Medulla oblongata (tissue), 1 donor: ENCODE measurements around the gene FAM131C.
A peak's percentile ranks its signal among the peaks of the same experiment; 100 is the strongest.

Experiments used
- DNase-seq: peaks from one replicate; pipeline ENCODE4 v3.0.0-alpha.2; 2015; ENCODE audit errors: extremely low spot score

Gene FAM131C

DNA sequence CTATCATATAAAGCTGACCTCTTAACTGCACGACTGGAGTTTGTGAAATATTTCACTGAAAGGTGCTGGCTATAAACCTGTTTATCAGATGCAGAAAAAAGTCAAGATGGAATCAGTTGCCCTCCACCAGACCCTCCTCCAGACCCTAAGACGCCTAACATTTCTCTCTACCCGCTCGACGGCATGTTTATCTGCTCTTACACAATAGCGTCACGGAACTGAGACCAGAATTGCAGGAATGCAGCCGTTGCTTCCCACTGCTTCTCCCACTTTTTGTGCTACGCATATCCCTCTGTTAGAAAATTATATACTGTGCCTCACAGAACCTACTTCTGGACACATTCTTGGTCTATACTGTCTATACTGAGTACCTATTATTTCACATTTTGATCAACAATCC is 28.2 kb upstream of the FAM131C start:
- no peak for DNase-seq

DNA sequence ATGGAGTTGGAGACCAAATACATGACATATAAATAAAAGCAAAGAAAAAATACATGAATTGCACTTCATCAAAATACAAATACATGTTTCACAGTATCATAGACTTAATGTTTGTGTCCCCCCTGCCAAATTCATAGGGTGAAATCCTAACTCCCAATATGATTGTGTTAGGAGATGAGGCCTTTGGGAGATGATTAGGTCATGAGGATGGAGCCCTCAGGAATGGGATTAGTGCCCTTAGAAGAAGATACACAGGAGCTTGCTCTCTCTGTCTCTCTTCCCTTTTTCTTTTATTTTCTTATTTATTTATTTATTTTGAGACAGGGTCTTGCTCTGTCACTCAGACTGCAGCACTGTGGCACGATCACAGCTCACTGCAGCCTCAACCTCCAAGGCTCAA is 26.0 kb upstream of the FAM131C start:
- no peak for DNase-seq

DNA sequence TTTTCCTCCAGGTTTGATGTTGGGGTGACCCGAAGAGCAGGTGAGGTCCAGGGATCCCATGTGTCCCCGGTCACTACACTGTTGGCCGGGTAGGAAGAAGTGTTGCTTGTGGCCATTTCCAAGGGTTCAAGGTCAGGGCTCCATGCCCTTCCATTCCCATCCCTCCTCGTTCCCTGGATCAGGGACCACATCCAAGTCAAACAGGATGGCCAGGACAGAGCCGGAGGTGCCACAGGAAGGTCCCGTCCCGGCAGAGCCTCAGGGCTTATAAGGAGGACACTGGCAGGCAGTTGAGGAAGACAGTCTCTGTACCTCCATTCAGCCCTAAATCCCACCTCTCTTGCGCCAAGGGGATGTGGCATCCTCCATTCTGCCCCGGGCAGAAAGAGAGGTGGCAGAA is 22.0 kb upstream of the FAM131C start:
- no peak for DNase-seq

DNA sequence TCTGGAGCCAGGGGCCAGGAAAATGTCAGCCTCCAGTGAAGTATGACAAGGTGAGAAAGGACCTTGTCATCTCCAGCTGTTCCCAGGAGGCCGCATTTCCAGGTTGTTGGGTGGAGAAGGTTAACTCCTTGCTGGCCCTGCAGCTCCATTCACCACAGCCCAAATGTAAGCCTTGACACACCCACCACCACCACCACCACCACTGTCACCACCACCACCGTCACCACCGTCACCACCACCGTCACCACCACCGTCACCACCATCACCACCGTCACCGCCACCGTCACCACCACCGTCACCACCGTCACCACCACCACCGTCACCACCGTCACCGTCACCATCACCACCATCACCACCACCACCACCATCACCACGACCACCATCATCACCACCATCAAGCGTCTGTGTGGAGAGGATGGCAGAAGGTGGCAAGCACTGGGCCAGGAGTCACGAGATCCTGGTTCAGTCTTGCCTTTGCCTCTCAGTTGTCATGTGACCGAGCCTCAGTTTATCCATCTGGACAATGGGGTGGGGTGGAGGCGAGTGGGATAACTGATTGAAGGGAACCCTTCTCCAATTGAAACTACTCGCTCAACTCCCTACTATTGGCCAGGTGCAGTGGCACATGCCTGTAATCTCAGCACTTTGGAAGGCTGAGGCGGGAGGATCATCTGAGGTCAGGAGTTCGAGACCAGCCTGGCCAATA is 21.2 kb upstream of the FAM131C start:
- no peak for DNase-seq

DNA sequence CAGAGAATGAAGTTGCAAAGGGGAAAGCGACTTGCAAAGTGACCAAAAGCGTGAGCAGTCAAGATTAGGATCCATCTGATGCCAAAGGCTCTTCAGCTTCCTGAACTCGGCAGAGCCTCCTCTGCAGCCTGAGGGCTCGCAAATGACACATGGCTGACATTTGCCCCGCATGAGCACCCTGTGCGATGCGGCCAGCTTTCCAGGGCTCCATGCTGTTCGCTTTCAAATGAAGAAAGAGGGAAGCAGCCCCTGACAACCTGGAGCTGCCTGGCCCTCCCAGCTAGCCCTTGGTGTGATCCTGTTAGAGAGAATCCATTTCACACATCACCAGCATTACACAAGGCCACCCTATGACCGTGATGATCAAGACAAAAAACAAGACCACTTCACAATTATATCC is 20.2 kb upstream of the FAM131C start:
- DNase-seq, result no peak

DNA sequence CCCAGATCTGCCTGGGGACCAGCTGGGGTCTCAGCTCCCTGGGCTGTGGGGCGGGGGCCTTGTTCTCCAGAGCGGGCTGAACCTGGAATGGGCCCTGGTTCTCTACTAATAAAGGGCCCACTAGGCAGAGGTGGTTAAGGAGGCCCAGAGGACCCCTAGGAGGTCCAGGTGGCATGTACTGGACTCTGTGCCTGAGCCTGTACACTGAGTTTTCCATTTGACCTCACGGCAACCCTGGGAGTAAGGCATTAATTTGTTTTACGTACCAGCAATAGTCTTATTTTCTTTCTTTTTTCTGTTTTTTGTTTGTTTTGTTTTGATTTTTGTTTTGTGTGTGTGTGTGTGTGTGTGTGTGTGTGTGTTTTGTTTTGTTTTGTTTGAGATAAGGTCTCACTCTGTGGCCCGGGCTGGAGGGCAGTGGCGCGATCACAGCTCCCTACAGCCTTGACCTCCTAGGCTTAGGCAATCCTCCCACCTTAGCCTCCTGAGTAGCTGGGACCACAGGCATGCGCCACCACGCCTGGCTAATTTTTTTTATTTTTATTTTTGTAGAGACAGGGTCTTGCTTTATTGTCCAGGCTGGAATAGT is 19.6 kb upstream of the FAM131C start:
- no peak for DNase-seq

DNA sequence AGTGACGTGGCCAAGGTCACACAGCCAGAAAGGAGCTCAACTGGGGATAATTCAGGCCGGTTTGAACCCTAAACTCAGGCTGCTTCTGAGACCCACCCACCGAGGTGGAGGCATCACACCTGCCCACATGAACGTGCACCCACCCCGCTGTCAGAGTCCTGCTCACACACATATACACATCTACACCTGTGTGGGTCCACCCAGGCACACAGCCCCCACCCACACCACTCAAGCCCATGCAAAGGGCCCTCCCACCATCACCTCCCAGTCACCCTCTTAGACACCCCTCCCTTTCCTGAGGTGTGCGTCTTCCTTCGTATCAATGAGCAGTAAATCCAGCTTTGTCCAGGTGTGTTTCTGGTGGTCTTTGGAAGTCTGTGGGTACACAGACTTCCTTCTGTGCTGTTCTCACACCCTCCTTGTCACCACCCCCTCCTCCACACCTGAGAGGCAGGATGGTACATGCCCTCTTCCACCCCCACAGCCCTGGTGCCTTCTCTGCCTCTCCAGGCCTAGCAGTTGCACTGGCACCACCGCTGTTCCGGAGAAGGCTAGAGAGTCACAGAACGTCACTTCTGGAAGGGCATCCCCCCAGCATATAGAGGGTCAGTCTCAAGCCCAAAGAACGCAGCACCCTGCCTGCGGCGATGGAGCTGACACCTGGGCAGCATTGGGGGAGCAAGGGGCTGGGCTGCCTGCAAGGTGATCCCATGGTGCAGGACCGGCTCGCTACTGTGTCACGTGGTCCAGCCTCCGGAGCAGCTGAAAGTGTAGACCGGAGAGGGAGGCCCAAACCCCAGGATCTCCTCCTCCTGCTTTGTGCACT is 18.9 kb upstream of the FAM131C start:
- DNase-seq, result no peak

DNA sequence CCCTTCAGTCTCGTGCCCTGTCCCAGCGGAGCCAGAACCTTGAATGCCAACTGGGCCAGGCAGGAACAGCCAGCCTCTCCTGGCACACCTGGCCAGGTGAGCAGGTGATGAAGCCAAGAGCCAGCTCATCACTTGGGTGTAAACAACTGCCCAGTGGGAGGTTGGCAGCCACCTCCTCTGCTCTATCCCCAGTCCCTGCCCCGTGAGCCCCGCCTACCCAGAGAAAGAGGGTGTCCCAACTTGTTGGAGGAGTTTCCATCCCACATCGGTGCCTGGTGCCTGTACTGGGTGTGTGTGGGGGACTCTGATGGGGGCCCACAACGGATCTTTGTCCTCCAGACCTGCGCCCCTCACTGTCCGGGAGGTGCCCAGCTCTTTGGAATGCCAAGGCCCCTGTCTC is 17.8 kb upstream of the FAM131C start:
- no peak for DNase-seq

DNA sequence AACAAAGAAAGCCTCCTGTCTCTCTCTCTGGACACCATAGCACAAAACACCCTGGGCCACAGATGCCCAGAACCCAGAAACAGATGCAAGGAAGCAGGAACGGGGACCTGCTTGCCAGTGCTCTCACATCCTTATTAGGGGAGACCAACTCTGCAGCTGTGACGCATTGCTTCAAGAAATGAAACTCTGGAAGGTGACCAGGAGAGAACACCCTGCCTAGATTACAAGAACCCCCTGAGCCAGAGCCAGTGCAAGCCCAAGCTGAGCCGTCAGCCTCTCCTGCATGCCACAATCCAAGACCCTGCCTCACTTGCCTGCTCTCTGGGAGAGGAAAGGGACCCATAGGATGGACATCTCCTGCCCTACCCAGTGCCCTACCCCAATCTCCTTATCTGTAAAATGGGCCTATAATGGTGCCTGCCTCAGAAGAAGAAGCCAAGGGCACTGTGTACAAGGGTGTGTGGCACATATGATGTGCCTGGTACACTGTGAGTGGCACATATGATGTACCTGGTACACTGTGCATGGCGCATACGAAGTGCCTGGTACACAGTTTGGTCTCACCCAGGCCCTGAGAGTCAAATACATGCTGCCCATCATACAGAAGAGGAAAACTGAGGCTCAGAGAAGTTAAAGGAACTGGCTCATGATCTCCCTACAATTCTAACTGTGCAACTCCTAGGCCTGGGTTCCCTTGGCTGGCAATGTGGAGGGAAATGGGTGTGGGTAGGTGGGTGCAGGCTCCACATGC is 16.8 kb upstream of the FAM131C start:
- DNase-seq, result no peak

DNA sequence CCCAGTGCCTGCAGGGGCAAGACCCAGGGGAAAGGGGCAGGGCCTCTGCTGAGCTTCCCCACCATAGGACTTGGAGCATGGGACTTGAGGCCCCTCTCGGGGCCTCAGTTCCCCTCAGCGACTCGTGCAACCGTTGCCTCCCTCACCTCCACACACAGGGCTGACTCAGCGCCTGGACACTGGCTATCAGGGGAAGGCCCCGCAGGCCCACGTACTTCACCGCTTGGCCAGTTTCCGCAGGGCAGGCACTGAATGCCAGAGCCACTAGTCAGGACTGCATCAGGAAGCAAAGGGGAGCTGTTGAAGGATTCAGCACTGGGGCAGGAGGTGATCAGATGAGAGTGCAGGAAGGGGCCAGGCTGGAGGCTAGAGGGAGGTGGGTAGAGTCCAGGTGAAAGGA is 15.5 kb upstream of the FAM131C start:
- no peak for DNase-seq

DNA sequence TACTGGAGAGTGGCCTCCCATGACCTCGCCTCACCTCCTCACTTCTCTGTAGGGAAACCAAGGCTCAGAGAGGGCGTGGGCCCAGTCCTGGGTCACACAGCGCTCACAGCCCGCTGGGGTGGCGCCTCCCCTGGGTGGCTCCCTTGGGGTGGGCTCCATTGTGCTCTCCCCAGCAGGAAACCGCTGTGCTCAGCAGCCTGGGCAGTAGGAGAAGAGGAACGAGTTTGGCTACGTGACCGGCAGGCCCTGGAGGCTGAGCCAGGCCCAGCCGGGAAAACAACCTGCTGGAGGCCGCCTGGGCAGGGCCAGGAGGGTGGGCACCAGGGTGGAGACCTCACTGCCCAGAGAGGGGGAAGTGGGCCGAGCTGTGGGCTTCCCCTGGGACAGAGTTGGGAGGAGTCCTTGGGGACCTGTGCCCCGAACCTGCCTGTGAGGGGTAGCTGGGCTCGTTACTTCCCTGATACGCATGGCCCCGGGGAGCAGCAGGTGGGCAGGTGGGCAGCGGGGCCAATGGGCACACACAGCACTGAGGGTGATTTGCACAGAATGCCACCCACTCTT is 15.0 kb upstream of the FAM131C start:
- DNase-seq, result no peak

DNA sequence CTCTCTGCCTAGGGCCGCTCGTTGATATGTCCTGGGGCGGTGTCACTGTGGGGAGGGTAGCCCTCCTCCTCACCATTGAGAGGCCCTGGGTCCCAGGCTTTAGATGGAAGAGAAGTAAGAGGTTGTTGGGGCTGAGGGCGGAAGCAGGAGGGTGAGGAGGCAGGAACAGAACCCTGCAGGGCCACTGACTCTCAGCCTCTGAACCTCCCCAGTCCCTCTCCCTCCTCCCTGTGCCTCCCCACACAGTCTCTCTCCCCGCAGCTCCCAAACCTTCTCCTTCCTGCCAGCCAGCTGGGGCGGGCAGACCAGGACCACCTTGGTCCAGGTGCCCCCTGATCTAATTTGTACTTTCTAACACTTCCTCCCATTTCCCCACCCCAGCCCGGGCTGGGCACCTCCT is 14.3 kb upstream of the FAM131C start:
- DNase-seq, result no peak

DNA sequence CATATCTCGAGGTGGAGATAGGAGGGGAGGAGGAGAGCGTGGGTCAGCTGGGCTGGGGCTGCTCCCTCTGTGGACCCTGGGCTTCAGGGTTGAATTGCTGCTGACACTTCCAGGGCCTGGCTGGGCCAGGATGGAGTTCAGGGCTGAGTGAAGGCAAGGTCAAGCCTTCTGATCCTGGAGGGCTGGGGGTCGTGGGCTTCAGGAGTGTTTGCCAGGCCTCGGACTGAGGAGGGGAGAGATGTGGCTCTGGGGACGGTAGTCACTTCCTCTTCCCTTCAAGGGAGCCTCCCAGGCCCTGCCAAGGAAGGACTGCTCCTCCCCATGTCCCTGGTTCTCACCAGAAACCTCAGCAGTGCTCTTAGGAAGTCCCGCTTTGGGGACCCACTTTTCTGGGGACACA is 12.1 kb upstream of the FAM131C start:
- no peak for DNase-seq

DNA sequence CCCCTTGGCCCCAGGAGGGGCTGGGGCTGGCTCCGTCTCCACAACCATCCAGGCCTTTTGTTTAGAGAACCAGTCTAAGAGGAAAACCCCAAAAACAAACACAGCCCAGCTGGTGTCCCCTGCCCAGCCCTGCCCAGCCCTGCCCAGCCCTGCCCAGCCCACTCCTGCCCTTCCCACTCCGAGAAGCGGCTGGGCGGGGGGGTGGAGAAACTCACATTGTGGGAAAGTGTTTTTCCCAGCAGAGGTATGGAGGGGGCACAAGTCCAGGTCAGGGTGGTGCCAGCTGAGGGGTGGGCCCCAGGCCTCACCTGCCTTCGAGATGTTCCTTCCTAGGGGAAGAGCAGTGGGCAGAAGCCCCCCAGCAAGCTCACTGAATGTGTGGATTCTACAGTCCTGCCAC is 10.0 kb upstream of the FAM131C start:
- no peak for DNase-seq

DNA sequence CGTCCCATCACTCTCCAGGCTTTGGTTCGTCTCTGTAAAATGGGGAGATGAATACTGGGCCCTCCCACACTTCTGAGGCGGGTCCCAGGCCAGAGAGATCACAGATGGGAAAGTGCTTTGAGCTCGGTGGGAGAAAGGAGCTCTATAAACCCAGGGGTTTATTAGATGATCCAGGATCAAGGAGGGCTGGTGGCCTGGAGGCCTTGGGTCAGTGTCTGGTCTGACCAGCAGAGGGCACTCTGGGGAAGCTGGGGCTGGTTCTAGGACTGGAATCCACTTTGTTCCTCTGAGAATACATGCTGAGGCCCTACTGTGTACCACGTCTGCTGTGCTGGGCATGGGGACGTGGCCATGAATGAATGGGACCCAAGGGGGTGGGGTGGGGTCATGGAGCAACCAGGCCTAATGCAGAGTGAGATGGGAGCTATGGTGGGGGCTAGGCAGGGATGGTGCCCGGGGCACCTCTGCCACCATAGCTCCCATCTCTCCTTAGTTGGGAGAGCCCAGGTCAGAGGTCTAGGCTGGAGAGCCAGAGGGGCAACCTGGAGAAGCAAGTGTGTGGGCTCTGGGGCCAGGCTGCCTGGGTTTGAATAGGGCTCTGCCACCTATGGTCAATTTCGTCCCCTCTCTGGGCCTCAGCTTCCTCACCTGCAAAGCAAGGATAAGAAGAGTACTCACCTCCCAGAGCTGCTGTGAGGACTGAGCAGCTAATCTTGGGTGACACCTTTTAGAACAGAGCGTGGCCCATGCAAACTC is 9.0 kb upstream of the FAM131C start:
- DNase-seq, result peak; percentile 48

DNA sequence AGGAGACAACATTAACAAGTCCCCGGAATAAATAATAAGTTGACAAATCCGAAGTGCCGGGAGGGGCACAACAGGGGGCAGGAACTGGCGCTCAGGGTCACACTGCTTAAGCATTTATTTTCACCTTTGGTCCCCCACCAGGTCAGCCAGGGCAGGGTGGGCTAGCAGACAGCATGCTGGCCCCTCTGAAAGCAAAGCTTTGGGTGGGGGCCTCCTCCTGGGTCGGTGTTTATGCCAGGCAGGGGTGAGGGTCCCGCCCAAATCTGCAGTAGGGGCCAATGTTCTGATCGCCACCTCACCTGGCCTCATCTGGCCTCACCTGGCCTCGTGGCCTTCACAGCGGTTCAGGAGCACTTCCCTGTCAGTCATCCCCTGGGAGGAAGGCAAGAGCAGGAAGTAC is 8.2 kb upstream of the FAM131C start:
- no peak for DNase-seq

DNA sequence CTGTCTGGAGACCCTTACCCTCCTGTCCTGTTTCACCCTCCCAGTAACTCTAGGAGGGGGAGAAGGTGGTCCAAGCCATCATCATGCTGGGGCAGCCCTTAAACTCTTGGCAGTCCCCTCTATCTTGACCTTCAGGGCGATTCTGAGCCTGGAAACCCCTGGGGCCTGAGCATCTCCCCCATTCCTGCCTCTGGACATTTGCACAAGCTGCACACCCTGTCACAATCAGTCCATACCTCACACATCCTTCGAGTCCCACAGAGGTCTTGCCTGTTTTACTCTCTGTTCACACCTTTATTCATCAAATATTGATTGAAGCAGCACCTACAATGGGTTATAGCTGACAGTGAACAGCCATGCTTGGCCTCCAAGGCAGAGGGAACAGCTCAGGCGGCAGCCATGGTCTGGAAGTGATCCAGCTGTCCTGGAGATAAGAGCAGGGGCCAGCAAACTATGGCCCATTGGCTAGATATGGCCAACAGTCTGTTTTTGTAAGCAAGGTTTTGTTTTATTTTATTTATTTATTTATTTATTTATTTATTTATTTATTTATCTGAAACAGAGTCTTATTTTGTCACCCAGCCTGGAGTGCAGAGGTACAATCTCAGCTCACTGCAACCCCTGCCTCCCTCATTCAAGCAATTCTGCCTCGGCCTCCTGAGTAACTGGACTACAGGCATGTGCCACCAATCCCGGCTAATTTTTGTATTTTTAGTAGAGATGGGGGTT is 7.1 kb upstream of the FAM131C start:
- DNase-seq, result no peak

DNA sequence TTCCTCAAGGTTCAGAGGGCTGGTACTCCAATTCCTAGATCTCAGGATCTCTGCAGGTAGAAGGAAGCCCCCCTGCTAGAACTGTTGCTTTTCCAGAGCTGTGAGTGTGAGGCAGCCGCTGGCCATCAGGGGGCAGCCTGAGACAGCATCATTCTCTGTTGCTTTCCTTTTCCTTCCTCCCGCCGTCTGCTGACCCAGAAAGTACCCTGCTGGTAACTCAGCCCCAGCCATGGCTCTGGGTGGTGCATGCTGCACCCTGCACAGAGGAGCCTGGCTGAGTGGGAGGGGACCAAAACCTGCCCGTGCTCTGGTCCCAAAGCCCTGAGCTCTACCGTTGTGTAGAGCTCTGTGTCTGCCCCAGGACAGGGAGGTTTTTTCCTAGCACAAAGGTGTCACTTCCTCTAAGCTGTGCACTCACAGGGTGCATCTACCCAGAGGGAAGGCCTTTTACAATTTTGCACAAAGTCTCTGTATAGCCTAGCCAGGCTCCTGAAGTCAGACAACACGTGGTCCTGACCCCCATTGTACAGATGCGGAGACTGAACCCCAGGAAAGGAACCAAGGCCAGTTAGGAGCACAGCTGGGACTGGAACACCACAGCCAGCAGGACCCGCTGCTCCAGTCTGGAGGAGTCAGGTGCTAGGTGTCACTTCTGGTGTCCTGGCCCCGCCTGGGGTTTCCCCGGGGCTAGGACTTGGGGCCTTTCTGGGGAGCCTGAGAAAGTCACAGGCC is 5.6 kb upstream of the FAM131C start:
- DNase-seq, result peak; percentile 82

DNA sequence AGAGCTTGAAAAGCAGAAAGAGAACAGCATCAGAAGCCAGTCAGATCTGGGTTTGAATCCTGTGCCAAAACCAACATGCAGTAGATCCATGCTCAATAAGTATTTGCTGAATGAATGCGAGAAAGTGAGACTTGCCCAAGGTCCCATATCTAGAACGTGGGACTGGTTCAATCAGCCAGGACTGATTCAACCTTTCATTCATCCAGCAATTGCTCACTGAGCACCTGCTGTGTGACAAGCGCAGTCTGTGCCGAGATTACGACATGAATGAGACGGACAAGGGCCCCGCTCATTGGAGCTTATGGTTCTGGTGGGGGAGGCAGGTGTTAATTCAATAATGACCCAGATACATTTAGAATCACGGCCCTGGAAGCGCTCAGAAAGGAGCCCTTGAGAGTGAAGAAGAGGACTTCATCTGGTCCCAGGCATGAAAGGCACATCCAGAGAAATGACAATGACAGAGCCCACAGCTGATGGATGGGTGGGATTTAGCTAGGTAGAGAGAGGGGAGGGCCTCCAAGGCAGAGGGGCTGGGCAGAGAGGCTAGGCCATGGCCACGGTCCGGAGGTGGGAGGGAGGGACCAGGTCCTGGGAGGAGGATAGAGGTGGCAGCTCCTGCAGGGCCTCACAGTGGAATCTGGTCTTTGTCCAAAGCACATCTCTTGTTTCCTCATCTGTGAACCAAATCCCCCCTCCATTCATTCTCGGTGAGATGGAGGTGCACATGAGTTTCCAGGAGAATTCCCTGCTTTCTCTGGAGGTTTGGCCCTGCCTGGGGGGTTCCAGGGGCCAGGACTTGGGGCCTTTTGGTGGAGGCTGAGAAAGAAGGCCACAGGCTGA is 4.2 kb upstream of the FAM131C start:
- no peak for DNase-seq
